CD4-positive, alpha-beta memory T cell (primary cell): ENCODE results near the gene B4GALNT4. TPM values are rescaled to one million over a fixed set of nuclear protein-coding genes. Genes with fewer than 3 reads are reported as not detected.
"Not testable (repeated sequence)": the region's sequence is repeated elsewhere in the genome, so short reads cannot be mapped to it uniquely, and the experiment has no call there.

ENCODE experiments used
- CTCF ChIA-PET: fragments of 350-600 bp; sonication (Branson Sonifier 250); formaldehyde crosslinking; loops from one replicate; lab custom pipeline; 2021; ENCODE audit warnings: inconsistent platforms; ENCODE audit not compliant: partially characterized antibody; lab: Charles Lee
- POLR2A ChIA-PET: fragments of 350-600 bp; sonication (Branson Sonifier 250); formaldehyde crosslinking; loops from one replicate; lab custom pipeline; 2021; ENCODE audit not compliant: partially characterized antibody; lab: Charles Lee
- DNase-seq, 5 donors: peaks; one replicate each; pipeline versions ENCODE4 v3.0.0 to v3.0.0-alpha.2; 2020 to 2022; ENCODE audit warnings: mixed read lengths in 1 of 5
- H3K27ac ChIP-seq: one replicate; pipeline ENCODE4 v1.7.0; 2013; ENCODE audit warnings: low read depth, low read length
- H3K27me3 ChIP-seq: 2 replicates; pipeline ENCODE4 v1.7.0; 2013; ENCODE audit warnings: mild to moderate bottlenecking, low read length, moderate library complexity; ENCODE audit not compliant: insufficient read depth
- H3K36me3 ChIP-seq: 2 replicates; pipeline ENCODE4 v1.7.0; 2013; ENCODE audit warnings: mild to moderate bottlenecking, low read length, moderate library complexity; ENCODE audit not compliant: insufficient read depth
- H3K4me1 ChIP-seq: 2 replicates; pipeline ENCODE4 v1.7.0; 2013; ENCODE audit warnings: mild to moderate bottlenecking, low read length, moderate library complexity; ENCODE audit not compliant: insufficient read depth
- H3K4me3 ChIP-seq, 2 donors: one replicate each; pipeline ENCODE4 v1.7.0; 2013; ENCODE audit warnings: low read length in 2 of 2, mild to moderate bottlenecking in 1 of 2
- H3K9me3 ChIP-seq, 2 donors: one replicate each; pipeline ENCODE4 v1.7.0; 2013; ENCODE audit warnings: low read length in 2 of 2, control low read depth in 1 of 2; ENCODE audit not compliant: control insufficient read depth in 1 of 2
- H3K27ac Mint-ChIP-seq, 7 donors: one replicate each; pipeline ENCODE4 v1.8.0; 2020 to 2021; ENCODE audit warnings: mixed read lengths in 7 of 7, mild to moderate bottlenecking in 6 of 7, inconsistent platforms in 3 of 7, moderate library complexity in 3 of 7
- H3K27me3 Mint-ChIP-seq, 2 donors: one replicate each; pipeline ENCODE4 v1.8.0; 2020 to 2021; ENCODE audit warnings: mixed read lengths in 2 of 2
- H3K36me3 Mint-ChIP-seq, 2 donors: one replicate each; pipeline ENCODE4 v1.8.0; 2020 to 2021; ENCODE audit warnings: mixed read lengths in 2 of 2, inconsistent platforms in 1 of 2, mild to moderate bottlenecking in 1 of 2
- H3K4me1 Mint-ChIP-seq, 4 donors: one replicate each; pipeline ENCODE4 v1.8.0; 2020 to 2021; ENCODE audit warnings: mixed read lengths in 4 of 4, mild to moderate bottlenecking in 1 of 4
- H3K4me3 Mint-ChIP-seq, 8 donors: one replicate each; pipeline ENCODE4 v1.8.0; 2020 to 2021; ENCODE audit warnings: mixed read lengths in 8 of 8, mild to moderate bottlenecking in 7 of 8, moderate library complexity in 6 of 8, inconsistent platforms in 3 of 8
- H3K9me3 Mint-ChIP-seq, 8 donors: one replicate each; pipeline ENCODE4 v1.8.0; 2020 to 2021; ENCODE audit warnings: mixed read lengths in 8 of 8, mild to moderate bottlenecking in 5 of 8, inconsistent platforms in 3 of 8, moderate library complexity in 1 of 8
- intact Hi-C: fragments of 100-400 bp; cut with micrococcal nuclease; formaldehyde crosslinking; loops from one replicate; pipeline ENCODE4 v1.15.1; 2023
- polyA plus RNA-seq, 2 donors: library from polyadenylated mRNA; unstranded; fragments of 300-500 nt; fragmentation: Illumina TruSeq; gene quantifications; one replicate each; pipeline ENCODE4 v1.2.3, GENCODE V29; 2021
- total RNA-seq, 2 experiments: library from RNA; stranded (reverse); gene quantifications; one replicate each; pipeline ENCODE4 v1.2.3, GENCODE V29; 2021

The B4GALNT4 gene
- total and polyA plus RNA-seq, 4 experiments from 2014 or later: 2.2 to 2.4 TPM; not detected in 2

- peak overlapping the region; percentile 58 to 84 (median 67) for H3K4me3 Mint-ChIP-seq
- peak overlapping the region; percentile 76 for H3K27ac ChIP-seq
- H3K27ac Mint-ChIP-seq: peak overlapping the region; percentile 86 to 96 (median 91)
- no peaks in the 10 kb centered on the region for H3K9me3 ChIP-seq
- H3K27me3 Mint-ChIP-seq: no peaks in the 10 kb centered on the region
- no peaks in the 10 kb centered on the region for H3K36me3 ChIP-seq
- peaks cover 50% of the 10 kb centered on the region for H3K4me1 ChIP-seq
- H3K4me3 ChIP-seq: peak overlapping the region in 1 of 2 donors; percentile 37
- peak; percentile 67 to 82 (median 68) for DNase-seq
- H3K36me3 Mint-ChIP-seq: no peaks in the 10 kb centered on the region
- CTCF ChIA-PET: interaction anchor here (1.4 to 1.5 kb wide), 4 partner anchors 15 to 76 kb away, joined by 3 to 4 read pairs (median 4); no protein-coding TSS in a partner anchor
- peaks cover 33 to 80% (median 57%) of the 10 kb centered on the region in 4 donors for H3K4me1 Mint-ChIP-seq
- POLR2A ChIA-PET: interaction anchor here (0.7 to 4.5 kb wide), 8 partner anchors 11 to 119 kb away, joined by 3 to 42 read pairs (median 4); partner anchors contain the start of genes BET1L, IFITM1, PGGHG and RIC8A
- intact Hi-C loops: no loop called here
- H3K27me3 ChIP-seq: no peaks in the 10 kb centered on the region
- peaks cover 0 to 2% (median 0%) of the 10 kb centered on the region in 8 donors for H3K9me3 Mint-ChIP-seq
Observed at GRCh38 chr11:326842-327580, 42.3 kb upstream of the B4GALNT4 start.

- intact Hi-C loops: no loop called here
- no peak overlapping the region for H3K4me3 ChIP-seq
- peaks cover 50% of the 10 kb centered on the region for H3K4me1 ChIP-seq
Observed at GRCh38 chr11:327581-327923, 41.7 kb upstream of the B4GALNT4 start.

GRCh38 chr11:328012-328411 is 41.3 kb upstream of the B4GALNT4 start:
- Mint-ChIP-seq H3K4me3 (peak overlapping the region in 1 of 8 donors; percentile 35), H3K4me1 (peaks cover 33 to 88% (median 57%) of the 10 kb centered on the region in 4 donors), H3K27ac (peak overlapping the region in 6 of 7 donors; percentile 17 to 86 (median 40)), H3K27me3 (no peaks in the 10 kb centered on the region), H3K36me3 (no peaks in the 10 kb centered on the region), H3K9me3 (peaks cover 0 to 2% (median 0%) of the 10 kb centered on the region in 8 donors)
- H3K9me3 ChIP-seq: no peaks in the 10 kb centered on the region
- POLR2A ChIA-PET: interaction anchor here (1.4 to 4.5 kb wide), 6 partner anchors 11 to 120 kb away, joined by 4 to 42 read pairs (median 6); partner anchors contain the start of genes BET1L, IFITM1, PGGHG and RIC8A
- H3K4me3 ChIP-seq: no peak overlapping the region
- no peaks in the 10 kb centered on the region for H3K27me3 ChIP-seq
- CTCF ChIA-PET: interaction anchor here (1.4 to 2.8 kb wide), 5 partner anchors 16 to 77 kb away, joined by 3 to 18 read pairs (median 4); no protein-coding TSS in a partner anchor
- no peak for DNase-seq
- H3K36me3 ChIP-seq: no peaks in the 10 kb centered on the region
- intact Hi-C loops: no loop called here
- H3K4me1 ChIP-seq: peaks cover 50% of the 10 kb centered on the region
- H3K27ac ChIP-seq: no peak overlapping the region

More at GRCh38 chr11:327581-327923, 41.7 kb upstream of the B4GALNT4 start:
- Mint-ChIP-seq H3K9me3 (peaks cover 0 to 2% (median 0%) of the 10 kb centered on the region in 8 donors), H3K4me1 (peaks cover 33 to 83% (median 57%) of the 10 kb centered on the region in 4 donors), H3K27ac (peak overlapping the region; percentile 86 to 96 (median 91)), H3K27me3 (no peaks in the 10 kb centered on the region), H3K4me3 (peak overlapping the region; percentile 21 to 75 (median 62)), H3K36me3 (no peaks in the 10 kb centered on the region)
- ChIA-PET CTCF (interaction anchor here (1.4 to 1.5 kb wide), 4 partner anchors 16 to 76 kb away, joined by 3 to 4 read pairs (median 4); no protein-coding TSS in a partner anchor), POLR2A (interaction anchor here (0.7 to 4.5 kb wide), 7 partner anchors 12 to 119 kb away, joined by 3 to 42 read pairs (median 4); partner anchors contain the start of genes BET1L, IFITM1, PGGHG and RIC8A)
- H3K9me3 ChIP-seq: no peaks in the 10 kb centered on the region
- no peaks in the 10 kb centered on the region for H3K36me3 ChIP-seq
- no peaks in the 10 kb centered on the region for H3K27me3 ChIP-seq
- H3K27ac ChIP-seq: peak overlapping the region; percentile 76
- no peak for DNase-seq

GRCh38 chr11:328516-329100 is 40.7 kb upstream of the B4GALNT4 start:
- intact Hi-C loops, H3K4me3 ChIP-seq, DNase-seq, H3K9me3 ChIP-seq, H3K36me3 ChIP-seq, H3K36me3 Mint-ChIP-seq, H3K27ac ChIP-seq, H3K9me3 Mint-ChIP-seq, H3K27me3 Mint-ChIP-seq, H3K27me3 ChIP-seq: not testable (repeated sequence)
- ChIA-PET POLR2A (interaction anchor here (1.3 to 2.1 kb wide), 6 partner anchors 12 to 41 kb away, joined by 4 to 16 read pairs (median 6); partner anchors contain the start of gene PGGHG), CTCF (interaction anchor here (2.1 to 2.8 kb wide), 2 partner anchors 11 to 25 kb away, joined by 10 to 18 read pairs; no protein-coding TSS in a partner anchor)
- H3K4me3 Mint-ChIP-seq: peak overlapping the region in 1 of 8 donors; percentile 43
- H3K27ac Mint-ChIP-seq: peak overlapping the region in 4 of 7 donors; percentile 83 to 89 (median 84)
- peaks cover 33 to 87% (median 57%) of the 10 kb centered on the region in 4 donors for H3K4me1 Mint-ChIP-seq
- H3K4me1 ChIP-seq: peaks cover 50% of the 10 kb centered on the region

DNA sequence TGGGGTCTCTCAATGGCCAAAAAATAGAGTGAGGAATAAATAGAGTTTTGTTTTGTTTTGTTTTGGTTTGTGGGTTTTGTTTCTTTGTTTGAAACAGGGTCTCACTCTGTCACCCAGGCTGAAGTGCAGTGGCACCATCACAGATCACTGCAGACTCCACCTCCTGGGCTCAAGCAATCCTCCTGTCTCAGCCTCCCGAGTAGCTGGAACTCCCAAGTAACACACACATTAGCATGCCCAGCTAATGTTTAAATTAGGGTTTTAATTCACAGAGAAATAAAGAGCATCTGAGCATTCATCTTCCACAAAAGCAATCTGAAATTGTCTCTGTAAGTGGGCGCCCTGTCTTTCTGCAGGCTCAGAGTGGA is 39.4 kb upstream of the B4GALNT4 start:
- H3K4me1 Mint-ChIP-seq: peaks cover 29 to 76% (median 48%) of the 10 kb centered on the region in 4 donors
- H3K27me3 ChIP-seq: no peaks in the 10 kb centered on the region
- H3K27me3 Mint-ChIP-seq: no peaks in the 10 kb centered on the region
- no peak for DNase-seq
- no peak overlapping the region for H3K27ac ChIP-seq
- H3K4me1 ChIP-seq: peaks cover 50% of the 10 kb centered on the region
- H3K27ac Mint-ChIP-seq: peak overlapping the region in 6 of 7 donors; percentile 65 to 89 (median 80)
- intact Hi-C loops: no loop called here
- CTCF ChIA-PET: interaction anchor here (0.7 to 2.8 kb wide), 4 partner anchors 9 to 24 kb away, joined by 4 to 18 read pairs (median 7); no protein-coding TSS in a partner anchor
- peaks cover 0 to 2% (median 0%) of the 10 kb centered on the region in 8 donors for H3K9me3 Mint-ChIP-seq
- H3K36me3 Mint-ChIP-seq: no peaks in the 10 kb centered on the region
- no peaks in the 10 kb centered on the region for H3K9me3 ChIP-seq
- no peaks in the 10 kb centered on the region for H3K36me3 ChIP-seq
- H3K4me3 ChIP-seq: no peak overlapping the region
- H3K4me3 Mint-ChIP-seq: peak overlapping the region in 5 of 8 donors; percentile 4 to 43 (median 36)
- POLR2A ChIA-PET: interaction anchor here (1.3 to 1.9 kb wide), 5 partner anchors 13 to 42 kb away, joined by 4 to 16 read pairs (median 6); partner anchors contain the start of gene PGGHG

DNA sequence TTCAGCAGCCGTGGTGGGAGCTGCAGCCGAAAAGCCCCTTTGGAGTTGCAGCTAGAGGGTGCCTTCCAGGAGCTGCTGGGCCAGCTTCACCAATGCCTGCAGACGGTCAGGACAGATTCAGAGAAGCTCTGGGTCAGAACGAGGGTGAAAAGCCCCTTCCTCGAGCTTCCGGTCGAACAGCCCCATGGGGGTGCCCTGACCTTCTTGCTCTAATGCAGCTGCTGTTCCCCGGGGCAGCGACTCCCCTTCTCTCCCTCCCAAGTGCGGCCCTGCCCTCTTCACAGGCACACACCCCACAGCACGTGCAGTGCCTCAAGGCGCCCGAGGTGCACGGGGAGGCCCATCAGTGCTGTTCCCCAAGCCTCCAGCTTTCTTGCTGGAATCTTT is 39.0 kb upstream of the B4GALNT4 start:
- peaks cover 50% of the 10 kb centered on the region for H3K4me1 ChIP-seq
- peaks cover 0 to 2% (median 0%) of the 10 kb centered on the region in 8 donors for H3K9me3 Mint-ChIP-seq
- CTCF ChIA-PET: interaction anchor here (1.9 to 2.8 kb wide), 3 partner anchors 9 to 24 kb away, joined by 4 to 18 read pairs (median 10); no protein-coding TSS in a partner anchor

More for the DNA sequence above, 39.0 kb upstream of the B4GALNT4 start:
- H3K9me3 ChIP-seq: no peaks in the 10 kb centered on the region
- intact Hi-C loops: no loop called here
- H3K27ac ChIP-seq: no peak overlapping the region
- no peak overlapping the region for H3K4me3 ChIP-seq
- peak overlapping the region in 3 of 8 donors; percentile 13 to 72 (median 36) for H3K4me3 Mint-ChIP-seq
- peak overlapping the region in 3 of 7 donors; percentile 19 to 83 (median 30) for H3K27ac Mint-ChIP-seq
- no peaks in the 10 kb centered on the region for H3K36me3 Mint-ChIP-seq
- H3K27me3 ChIP-seq: no peaks in the 10 kb centered on the region
- DNase-seq: no peak
- H3K4me1 Mint-ChIP-seq: peaks cover 28 to 72% (median 47%) of the 10 kb centered on the region in 4 donors
- H3K27me3 Mint-ChIP-seq: no peaks in the 10 kb centered on the region
- H3K36me3 ChIP-seq: no peaks in the 10 kb centered on the region
- POLR2A ChIA-PET: interaction anchor here (1.0 to 1.9 kb wide), 4 partner anchors 17 to 42 kb away, joined by 3 to 16 read pairs (median 6); partner anchors contain the start of gene PGGHG
